Right forelimb (tissue), 1 donor: ENCODE measurements around the gene LRP1B.
"Not testable (repeated sequence)": the region's sequence is repeated elsewhere in the genome, so short reads cannot be mapped to it uniquely, and the experiment has no call there.

Experiments used
- DNase-seq: peaks from one replicate; pipeline ENCODE4 v3.0.0-alpha.2; 2018

Gene LRP1B

DNA sequence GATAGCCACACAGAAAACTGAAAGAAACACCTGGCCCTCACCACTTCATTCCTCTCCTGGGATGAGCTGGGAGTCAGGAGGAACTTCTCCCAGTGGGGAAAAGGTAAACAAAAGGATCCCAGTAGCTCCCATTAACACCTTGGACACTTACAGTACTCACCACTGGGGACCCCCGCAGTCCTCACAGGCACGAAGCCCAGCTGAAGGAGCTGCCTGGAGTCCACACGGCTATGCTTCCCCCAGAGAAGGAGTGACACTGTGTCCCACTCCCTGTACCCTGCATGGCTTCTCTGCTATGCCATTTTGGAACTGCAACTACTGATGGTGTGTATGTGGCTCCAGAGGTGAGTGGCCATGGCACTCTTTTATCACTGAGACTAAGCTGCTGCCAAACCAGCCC is 1565.1 kb downstream of the LRP1B start:
- no peak for DNase-seq

- no peak for DNase-seq
These were observed 1575.1 kb downstream of the LRP1B start for GRCh38 chr2:140555701-140556100.

GRCh38 chr2:140552634-140553033 is 1578.2 kb downstream of the LRP1B start:
- no peak for DNase-seq

DNA sequence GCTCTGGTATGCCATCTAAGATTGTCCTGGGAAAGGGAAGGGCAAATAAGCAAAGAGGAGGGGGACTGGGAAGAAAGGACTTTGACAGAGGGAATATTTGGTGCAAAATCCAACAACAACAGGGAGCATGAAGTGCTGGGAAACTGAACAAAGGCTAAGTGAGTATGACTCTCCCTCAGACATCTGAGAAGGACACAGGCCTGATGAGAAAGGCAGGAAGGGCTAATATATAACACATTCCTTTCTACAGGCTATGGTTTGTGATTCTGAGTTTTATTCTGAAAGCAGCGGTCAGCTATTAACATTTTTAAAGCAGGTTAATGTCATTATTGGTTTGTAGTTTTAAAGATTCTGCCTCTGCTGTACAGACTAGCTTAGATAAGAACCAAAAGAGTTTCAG is 1579.5 kb downstream of the LRP1B start:
- DNase-seq: no peak

DNA sequence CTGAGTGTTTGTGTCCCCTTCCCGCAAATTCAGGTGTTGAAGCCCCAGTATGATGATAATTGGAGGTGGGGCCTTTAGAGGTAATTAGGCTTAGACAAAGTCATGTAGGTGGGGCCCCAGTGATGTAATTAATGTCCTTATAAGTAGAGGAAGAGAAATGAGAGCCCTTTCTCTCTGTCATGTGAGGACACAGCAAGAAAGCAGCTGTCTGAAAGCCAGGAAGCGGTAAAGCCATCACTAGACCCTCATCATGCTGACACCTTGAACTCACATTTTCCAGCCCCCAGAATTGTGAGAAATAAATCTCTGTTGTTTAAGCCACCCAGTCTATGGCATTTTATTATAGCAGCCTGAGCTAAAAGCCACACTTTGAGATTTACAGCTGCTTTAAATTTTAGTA is 1580.0 kb downstream of the LRP1B start:
- no peak for DNase-seq

DNA sequence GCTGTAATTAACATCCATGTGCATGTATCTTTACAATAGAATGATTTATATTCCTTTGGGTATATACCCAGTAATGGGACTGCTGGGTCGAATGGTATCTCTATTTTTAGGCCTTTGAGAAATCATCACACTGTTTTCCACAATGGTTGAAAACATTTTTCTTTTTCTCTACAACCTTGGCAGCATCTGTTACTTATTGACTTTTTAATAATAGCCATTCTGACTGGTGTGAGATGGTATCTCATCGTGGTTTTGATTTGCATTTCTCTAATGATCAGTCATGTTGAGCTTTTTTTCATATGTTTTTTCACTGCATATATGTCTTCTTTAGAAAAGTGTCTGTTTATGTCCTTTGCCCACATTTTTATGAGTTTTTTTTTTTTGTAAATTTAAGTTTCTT is 1586.0 kb downstream of the LRP1B start:
- DNase-seq: not testable (repeated sequence)

DNA sequence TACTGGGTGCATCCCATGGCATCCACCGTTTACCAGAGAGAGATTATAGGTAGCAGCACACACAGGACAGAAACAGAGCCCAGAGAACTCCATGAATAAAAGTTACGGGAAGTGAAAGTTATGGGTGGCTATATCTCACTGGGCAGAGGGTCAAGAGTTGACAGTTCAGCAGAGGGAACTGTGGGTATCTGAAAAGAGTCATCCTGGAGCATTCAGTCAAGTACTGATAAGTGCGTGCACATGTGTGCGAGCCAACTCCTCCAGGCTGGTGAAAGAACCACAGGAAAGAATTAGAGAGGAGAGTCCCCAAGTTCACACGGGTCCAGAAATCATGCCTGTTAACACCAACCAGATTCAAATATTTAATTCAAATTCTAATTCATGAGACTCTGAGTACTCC is 1588.2 kb downstream of the LRP1B start:
- no peak for DNase-seq

DNA sequence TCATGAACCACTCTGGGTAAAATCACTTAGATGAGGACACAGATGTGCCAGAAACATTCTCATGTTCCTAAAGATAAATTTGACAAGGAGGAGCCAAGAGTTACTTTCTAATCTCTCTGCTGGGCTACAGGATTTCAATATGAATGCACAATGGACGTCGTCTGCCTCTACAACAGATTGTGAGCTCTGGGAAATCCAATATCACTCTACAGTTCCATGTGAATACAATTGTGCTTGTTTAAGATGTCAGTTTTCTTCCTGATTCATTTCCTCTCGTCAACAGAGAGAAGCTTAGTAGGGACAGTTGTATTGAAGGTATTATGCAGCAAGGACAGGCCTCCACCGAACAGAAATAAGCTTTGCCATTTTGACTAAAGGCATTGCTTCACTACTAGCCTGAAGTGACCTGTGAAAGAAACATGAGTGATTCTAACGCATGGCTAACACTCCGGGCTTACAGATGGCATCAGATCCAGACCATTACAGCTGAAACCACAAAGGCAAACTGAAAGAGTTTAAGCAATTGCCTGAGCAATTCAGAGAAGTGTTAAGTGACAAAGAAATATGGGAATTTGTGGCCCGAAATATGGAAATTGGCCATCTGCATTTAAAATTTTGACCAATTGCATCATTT is 1591.5 kb downstream of the LRP1B start:
- DNase-seq: no peak

DNA sequence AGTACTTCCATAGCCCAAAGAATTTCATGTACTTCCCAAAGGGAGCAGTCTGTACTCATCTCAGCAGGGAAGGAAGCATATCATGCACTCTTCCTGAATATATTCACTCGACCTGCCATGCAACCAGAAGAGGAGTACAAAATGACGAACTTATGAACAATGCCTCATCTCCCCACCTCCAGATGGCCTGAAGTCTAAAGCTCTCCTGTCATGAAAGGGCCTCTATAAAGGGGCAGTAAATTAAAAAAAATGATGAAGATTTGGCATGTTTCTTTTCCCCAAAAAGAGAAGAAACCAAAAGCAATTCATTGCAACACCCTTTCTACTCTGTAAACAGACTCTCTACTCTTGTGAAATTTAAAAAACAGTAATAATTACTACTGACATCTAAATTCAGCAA is 1601.1 kb downstream of the LRP1B start:
- no peak for DNase-seq

GRCh38 chr2:140528982-140529381 is 1601.8 kb downstream of the LRP1B start:
- DNase-seq: no peak

DNA sequence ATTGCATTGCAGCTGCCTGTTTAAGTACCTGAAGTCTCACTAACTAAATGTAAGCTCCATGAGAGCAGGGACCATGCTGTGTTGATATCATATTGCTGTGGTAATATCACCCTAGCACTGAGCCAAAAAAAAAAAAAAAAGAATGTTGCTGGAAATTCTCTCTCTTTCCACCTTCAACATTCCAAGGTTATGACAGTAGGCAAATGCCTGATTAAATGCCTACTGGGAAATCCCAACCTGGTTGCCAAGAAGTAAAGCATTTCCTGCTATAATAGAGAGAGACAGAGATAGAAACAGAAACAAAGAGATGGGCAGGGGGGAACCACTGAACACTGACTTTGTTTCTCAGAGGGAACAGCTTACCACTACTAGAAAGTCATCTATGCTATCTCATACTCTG is 1604.2 kb downstream of the LRP1B start:
- DNase-seq: no peak

GRCh38 chr2:140512106-140512505 is 1618.7 kb downstream of the LRP1B start:
- DNase-seq: no peak

DNA sequence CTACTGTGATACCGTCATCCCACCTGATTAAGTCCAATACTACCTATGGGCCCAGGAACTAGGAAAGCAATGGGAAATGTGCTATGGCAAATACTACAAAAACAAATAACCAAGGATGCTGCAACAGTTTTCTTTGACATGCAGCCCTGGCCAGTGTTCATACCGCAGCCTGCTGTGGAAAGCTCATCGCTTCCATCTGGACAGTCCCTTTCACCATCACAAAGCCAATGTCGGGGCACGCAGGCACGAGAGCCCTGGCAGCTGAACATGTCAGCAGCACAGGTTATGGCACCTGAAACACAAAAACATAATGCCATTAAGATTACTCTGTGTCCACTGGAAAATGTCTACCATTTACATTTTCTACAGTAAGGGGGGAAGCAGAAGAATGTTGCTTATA is 1621.1 kb downstream of the LRP1B start:
- no peak for DNase-seq

DNA sequence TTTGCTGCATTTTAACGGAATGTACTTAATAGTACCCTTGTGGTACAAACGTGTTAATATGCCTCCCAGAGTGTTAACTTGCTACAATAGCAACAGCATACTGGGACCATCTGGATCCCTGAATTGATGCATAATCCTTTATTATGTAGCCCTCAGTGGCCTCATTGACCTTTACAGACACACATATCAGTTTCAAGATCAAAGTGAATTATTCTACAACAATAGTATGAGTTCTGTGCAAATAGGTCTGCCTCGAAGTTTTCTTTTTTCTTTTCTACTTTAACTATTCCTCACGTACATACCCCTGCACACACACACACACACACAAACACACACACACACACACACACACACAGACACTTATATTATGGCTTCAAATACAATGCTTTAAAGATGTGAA is 1622.1 kb downstream of the LRP1B start:
- DNase-seq: no peak

DNA sequence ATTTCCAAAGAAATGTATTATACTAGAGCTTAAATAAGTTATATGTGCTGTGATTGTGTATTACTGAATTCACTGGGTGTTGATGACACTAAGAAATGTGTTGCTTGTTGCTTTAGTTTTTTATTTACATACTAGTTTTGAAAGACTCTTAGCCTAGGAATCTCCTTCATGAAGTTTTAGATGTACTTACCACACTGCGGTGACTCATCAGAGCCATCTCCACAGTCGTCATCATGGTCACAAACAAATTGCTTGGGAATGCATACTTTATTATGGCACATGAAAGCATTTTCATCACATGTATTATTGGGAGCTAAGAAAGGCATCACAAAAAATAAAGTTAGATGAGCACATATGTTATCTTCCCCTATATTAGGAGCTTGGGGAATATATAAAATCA is 1624.2 kb downstream of the LRP1B start:
- no peak for DNase-seq

DNA sequence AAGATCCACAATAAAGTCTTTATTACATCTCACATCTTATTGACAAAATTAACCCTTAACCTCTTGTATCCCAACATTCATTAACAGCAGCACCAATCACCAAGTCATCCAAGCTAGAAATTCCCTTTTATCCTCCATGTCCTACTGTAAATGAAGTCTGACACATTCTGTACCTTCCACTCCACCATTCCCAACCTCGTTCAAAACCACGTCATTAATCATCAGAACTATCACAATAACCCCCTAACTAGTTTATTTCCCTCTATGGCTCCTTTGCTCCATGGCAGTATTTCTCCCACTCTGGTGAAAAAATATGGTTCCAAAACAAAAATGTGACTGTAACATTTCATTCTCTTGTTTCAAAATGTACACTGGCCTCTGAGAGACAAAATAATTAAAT is 1626.2 kb downstream of the LRP1B start:
- DNase-seq: no peak

- DNase-seq: no peak
These were observed 1627.7 kb downstream of the LRP1B start for GRCh38 chr2:140502951-140503630.

DNA sequence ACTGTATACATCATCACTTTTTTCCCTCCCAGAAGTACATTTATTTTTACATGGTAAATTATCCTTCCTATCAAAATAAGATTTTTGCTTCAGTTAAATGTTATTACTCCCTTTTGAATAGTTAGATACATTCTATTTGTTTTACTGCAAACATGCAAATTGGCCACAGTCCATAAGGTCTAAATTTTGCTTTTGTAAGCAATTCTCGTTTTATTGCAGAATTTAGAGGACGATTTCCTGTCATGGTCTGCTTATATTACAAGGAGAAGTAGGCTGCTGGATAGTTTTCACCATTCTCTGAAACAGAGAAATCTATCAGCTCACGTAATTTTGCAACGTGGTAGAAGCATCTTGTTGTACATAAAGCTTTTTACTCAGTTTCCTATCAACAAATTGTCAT is 1632.5 kb downstream of the LRP1B start:
- DNase-seq: no peak

GRCh38 chr2:140496714-140497113 is 1634.1 kb downstream of the LRP1B start:
- DNase-seq: no peak

GRCh38 chr2:140491876-140492275 is 1638.9 kb downstream of the LRP1B start:
- no peak for DNase-seq

DNA sequence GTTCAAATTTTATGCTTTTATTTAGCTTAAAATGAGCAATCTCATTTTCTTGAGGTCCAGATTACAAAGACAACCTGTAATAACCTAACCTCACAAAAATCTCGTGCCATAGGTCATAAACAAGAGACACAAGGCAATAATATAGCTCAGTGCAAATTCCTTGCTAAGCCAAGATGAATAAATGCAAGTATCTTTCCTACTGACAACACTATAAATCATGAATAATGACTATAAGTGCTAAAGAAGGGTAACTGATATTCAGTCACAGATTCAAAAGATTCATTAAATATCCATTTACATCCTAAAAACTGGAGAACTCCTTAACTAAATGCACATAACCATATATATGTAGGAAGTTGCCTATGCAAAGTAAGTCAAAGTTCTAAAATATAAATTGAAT is 1641.6 kb downstream of the LRP1B start:
- DNase-seq: no peak

DNA sequence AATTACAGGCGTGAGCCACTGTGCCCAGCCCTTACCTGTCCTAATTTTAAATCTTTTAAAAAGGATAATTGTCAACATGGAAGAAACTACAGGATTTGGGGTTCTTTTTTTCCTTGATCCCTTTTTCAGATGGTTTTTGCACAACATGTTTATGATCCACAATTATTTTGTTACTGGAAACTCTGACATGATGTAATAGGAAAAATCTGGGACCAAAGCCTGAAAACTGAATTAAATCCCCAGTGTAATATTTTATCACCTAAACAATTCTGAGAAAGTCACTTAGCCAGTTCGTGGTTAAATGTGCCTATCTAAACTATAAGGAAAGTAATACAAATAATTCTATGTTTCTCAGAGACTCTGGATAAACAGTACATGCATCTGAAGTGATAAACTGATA is 1649.7 kb downstream of the LRP1B start:
- DNase-seq: no peak

- no peak for DNase-seq
These were observed 1657.0 kb downstream of the LRP1B start for GRCh38 chr2:140473851-140474250.

- no peak for DNase-seq
These were observed 1658.1 kb downstream of the LRP1B start for GRCh38 chr2:140472676-140473075.

GRCh38 chr2:140465301-140465700 is 1665.5 kb downstream of the LRP1B start:
- DNase-seq: no peak
